SK-N-SH treated with all-trans-retinoic acid at 6 μM for 48 hours (cell line): ENCODE measurements around the gene ANLN.
"Not testable (repeated sequence)": the region's sequence is repeated elsewhere in the genome, so short reads cannot be mapped to it uniquely, and the experiment has no call there.

ENCODE experiments used
- ATAC-seq: fragments of 200-7000 bp; cut with Tn5 transposase; 3 replicates; pipeline ENCODE4 v1.9.1; 2020; ENCODE audit warnings: mild to moderate bottlenecking, moderate library complexity
- CREB5 ChIP-seq: fragments of 250-450 bp; sonication (Bioruptor Pico); IDR thresholded peaks from 2 replicates; pipeline ENCODE4 v1.5.1; 2020; ENCODE audit warnings: low read depth, mild to moderate bottlenecking, moderate library complexity
- CSDC2 ChIP-seq: fragments of 250-450 bp; sonication (Bioruptor Pico); IDR thresholded peaks from 2 replicates; pipeline ENCODE4 v1.5.0; 2020; ENCODE audit warnings: mild to moderate bottlenecking, moderate library complexity
- CSRNP3 ChIP-seq: fragments of 250-450 bp; sonication (Bioruptor Pico); IDR thresholded peaks from 2 replicates; pipeline ENCODE4 v1.5.1; 2021; ENCODE audit warnings: mild to moderate bottlenecking, moderate library complexity
- ISL1 ChIP-seq: fragments of 250-450 bp; sonication (Bioruptor Pico); IDR thresholded peaks from 2 replicates; pipeline ENCODE4 v2.1.2; 2022; ENCODE audit warnings: mild to moderate bottlenecking, moderate library complexity
- PATZ1 ChIP-seq: fragments of 250-450 bp; sonication (Bioruptor Pico); IDR thresholded peaks from 2 replicates; pipeline ENCODE4 v1.8.0; 2020; ENCODE audit warnings: mild to moderate bottlenecking, moderate library complexity, borderline replicate concordance
- POU6F1 ChIP-seq: fragments of 250-450 bp; sonication (Bioruptor Pico); IDR thresholded peaks from 2 replicates; pipeline ENCODE4 v1.8.0; 2021; ENCODE audit warnings: low read depth, mild to moderate bottlenecking, moderate library complexity, borderline replicate concordance
- PPARA ChIP-seq: fragments of 250-450 bp; sonication (Bioruptor Pico); IDR thresholded peaks from 2 replicates; pipeline ENCODE4 v1.5.0; 2020; ENCODE audit warnings: mild to moderate bottlenecking, borderline replicate concordance
- RARB ChIP-seq: fragments of 250-450 bp; sonication (Bioruptor Pico); IDR thresholded peaks from 2 replicates; pipeline ENCODE4 v1.8.0; 2021; ENCODE audit warnings: mild to moderate bottlenecking, moderate library complexity
- SNAI2 ChIP-seq: fragments of 250-450 bp; sonication (Bioruptor Pico); IDR thresholded peaks from 2 replicates; pipeline ENCODE4 v1.5.0; 2020; ENCODE audit warnings: mild to moderate bottlenecking, moderate library complexity
- TCF4 ChIP-seq: fragments of 250-450 bp; sonication (Bioruptor Pico); IDR thresholded peaks from 2 replicates; pipeline ENCODE4 v1.8.0; 2021; ENCODE audit warnings: mild to moderate bottlenecking, moderate library complexity, borderline replicate concordance
- TOX ChIP-seq: fragments of 250-450 bp; sonication (Bioruptor Pico); IDR thresholded peaks from 2 replicates; pipeline ENCODE4 v1.8.0; 2021; ENCODE audit warnings: mild to moderate bottlenecking, moderate library complexity, borderline replicate concordance
- TSHZ2 ChIP-seq: fragments of 250-450 bp; sonication (Bioruptor Pico); IDR thresholded peaks from 2 replicates; pipeline ENCODE4 v1.5.0; 2020; ENCODE audit warnings: mild to moderate bottlenecking, moderate library complexity
- ZC3H10 ChIP-seq: fragments of 250-450 bp; sonication (Bioruptor Pico); IDR thresholded peaks from 2 replicates; pipeline ENCODE4 v1.5.1; 2021; ENCODE audit warnings: mild to moderate bottlenecking, moderate library complexity
- ZNF565 ChIP-seq: fragments of 450-650 bp; formaldehyde crosslinking; conservative IDR thresholded peaks from 2 replicates; pipeline ENCODE4 v1.5.0; 2020; ENCODE audit warnings: low read depth, mild to moderate bottlenecking, moderate library complexity
- ZNF70 ChIP-seq: fragments of 450-650 bp; formaldehyde crosslinking; IDR thresholded peaks from 2 replicates; pipeline ENCODE4 v1.5.0; 2020; ENCODE audit warnings: mild to moderate bottlenecking, moderate library complexity
- ZNF8 ChIP-seq: fragments of 450-650 bp; formaldehyde crosslinking; IDR thresholded peaks from 2 replicates; pipeline ENCODE4 v1.5.0; 2020; ENCODE audit warnings: mild to moderate bottlenecking, moderate library complexity

ANLN gene

GRCh38 chr7:36379831-36380504 is 9.7 kb upstream of the ANLN start:
- no peak for ATAC-seq

GRCh38 chr7:36381056-36381455 is 8.6 kb upstream of the ANLN start:
- no peak for TF ChIP-seq ZC3H10
- TF ChIP-seq CREB5: no peak
- no peak for TF ChIP-seq ZNF565 (CRISPR knock-in tag)
- TF ChIP-seq ZNF8: no peak
- no peak for TF ChIP-seq RARB (CRISPR knock-in tag)
- no peak for TF ChIP-seq POU6F1 (CRISPR knock-in tag)
- TF ChIP-seq SNAI2: no peak
- no peak for TF ChIP-seq TSHZ2 (CRISPR knock-in tag)
- TF ChIP-seq CSDC2 (CRISPR knock-in tag): no peak
- no peak for TF ChIP-seq PATZ1 (CRISPR knock-in tag)
- no peak for TF ChIP-seq PPARA
- no peak for TF ChIP-seq TOX (CRISPR knock-in tag)
- no peak for TF ChIP-seq CSRNP3 (CRISPR knock-in tag)
- ATAC-seq: no peak

More at GRCh38 chr7:36379831-36380504, 9.7 kb upstream of the ANLN start:
- no peak for TF ChIP-seq TCF4 (CRISPR knock-in tag)
- TF ChIP-seq ZNF565 (CRISPR knock-in tag): no peak
- TF ChIP-seq TSHZ2 (CRISPR knock-in tag): no peak
- TF ChIP-seq ISL1: no peak
- TF ChIP-seq CREB5: no peak
- no peak for TF ChIP-seq ZNF70 (CRISPR knock-in tag)

- not testable (repeated sequence) for ATAC-seq
These were observed 6.4 kb upstream of the ANLN start for GRCh38 chr7:36383284-36383683.

- ATAC-seq: not testable (repeated sequence)
These were observed 4.0 kb upstream of the ANLN start for GRCh38 chr7:36385646-36386045.
